Measurements from ENCODE around the gene WDR86.
A peak's percentile ranks its signal among the peaks of the same experiment; 100 is the strongest.

WDR86 gene

GRCh38 chr7:151349507-151349853 is 60.4 kb downstream of the WDR86 start:
- DNase-seq (ENCODE audit: low read depth): no peak

GRCh38 chr7:151348970-151349369 is 60.9 kb downstream of the WDR86 start:
- no peak for DNase-seq (ENCODE audit: low read depth)

GRCh38 chr7:151347200-151347599 is 62.6 kb downstream of the WDR86 start:
- DNase-seq (ENCODE audit: low read depth): no peak

GRCh38 chr7:151346470-151346769 is 63.4 kb downstream of the WDR86 start:
- no peak for DNase-seq (ENCODE audit: low read depth)

DNA sequence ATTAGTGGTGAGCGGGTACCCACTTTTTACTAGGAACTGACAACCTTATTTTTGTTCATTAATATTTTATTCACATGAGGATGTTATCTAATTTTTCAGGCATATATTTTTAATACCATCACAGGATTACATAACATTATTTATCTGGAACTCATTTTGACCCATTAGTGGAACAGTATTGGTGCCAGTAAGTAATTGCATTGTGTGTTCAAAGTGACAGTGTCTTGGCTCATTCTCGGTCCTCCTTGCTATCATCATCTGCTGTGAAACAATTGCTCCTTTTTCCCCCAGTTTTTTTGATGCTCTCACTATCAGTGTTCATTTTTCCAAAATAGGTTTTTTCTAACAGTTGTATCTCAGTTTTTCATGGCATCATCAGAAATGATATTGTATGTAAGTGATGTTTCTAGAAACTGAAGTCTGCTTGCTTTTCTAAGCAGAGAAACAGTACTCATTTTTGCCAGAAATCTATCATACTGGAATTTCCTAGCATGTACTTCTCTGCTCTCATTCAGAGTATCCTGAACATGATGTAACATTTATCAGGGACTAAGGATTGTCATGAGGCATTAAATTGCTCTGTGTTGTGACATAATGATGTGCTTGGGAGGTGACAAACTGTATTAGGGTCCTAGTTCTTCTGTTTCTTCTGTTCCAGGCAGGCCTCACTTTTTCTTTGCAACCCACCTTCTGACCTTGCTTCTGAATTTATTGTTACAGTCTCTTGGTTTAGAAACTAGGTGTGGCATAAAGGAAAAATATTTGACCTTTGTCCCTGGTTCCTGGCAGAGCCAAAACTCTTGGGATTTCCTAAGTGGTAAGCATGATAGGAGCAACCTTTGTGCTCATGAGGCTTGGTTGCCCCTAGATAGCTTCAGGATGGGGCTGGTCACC is 64.0 kb downstream of the WDR86 start:
- DNase-seq (ENCODE audit: low read depth): no peak

DNA sequence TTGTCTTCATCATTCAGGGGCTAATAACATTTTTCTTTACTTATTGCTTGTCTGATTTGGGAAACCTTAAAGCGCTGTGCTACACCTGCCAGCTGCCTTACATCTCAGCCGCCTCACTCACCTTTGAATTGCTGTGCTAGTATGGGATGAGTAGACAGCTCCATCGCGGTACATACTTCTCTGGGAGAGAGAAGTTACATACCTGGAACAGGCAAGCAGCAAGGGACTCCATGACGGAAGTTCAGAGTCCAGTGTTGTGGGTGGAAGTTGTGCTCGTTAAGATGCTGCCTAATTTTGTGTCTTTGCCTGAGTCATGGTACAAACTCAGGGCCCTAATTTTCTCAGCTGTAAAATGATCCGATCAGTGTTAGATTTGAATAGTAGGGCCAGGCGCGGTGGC is 66.3 kb downstream of the WDR86 start:
- DNase-seq (ENCODE audit: low read depth): no peak

GRCh38 chr7:151342811-151343210 is 67.0 kb downstream of the WDR86 start:
- no peak for DNase-seq (ENCODE audit: low read depth)

GRCh38 chr7:151342102-151342646 is 67.7 kb downstream of the WDR86 start:
- DNase-seq (ENCODE audit: low read depth): no peak

DNA sequence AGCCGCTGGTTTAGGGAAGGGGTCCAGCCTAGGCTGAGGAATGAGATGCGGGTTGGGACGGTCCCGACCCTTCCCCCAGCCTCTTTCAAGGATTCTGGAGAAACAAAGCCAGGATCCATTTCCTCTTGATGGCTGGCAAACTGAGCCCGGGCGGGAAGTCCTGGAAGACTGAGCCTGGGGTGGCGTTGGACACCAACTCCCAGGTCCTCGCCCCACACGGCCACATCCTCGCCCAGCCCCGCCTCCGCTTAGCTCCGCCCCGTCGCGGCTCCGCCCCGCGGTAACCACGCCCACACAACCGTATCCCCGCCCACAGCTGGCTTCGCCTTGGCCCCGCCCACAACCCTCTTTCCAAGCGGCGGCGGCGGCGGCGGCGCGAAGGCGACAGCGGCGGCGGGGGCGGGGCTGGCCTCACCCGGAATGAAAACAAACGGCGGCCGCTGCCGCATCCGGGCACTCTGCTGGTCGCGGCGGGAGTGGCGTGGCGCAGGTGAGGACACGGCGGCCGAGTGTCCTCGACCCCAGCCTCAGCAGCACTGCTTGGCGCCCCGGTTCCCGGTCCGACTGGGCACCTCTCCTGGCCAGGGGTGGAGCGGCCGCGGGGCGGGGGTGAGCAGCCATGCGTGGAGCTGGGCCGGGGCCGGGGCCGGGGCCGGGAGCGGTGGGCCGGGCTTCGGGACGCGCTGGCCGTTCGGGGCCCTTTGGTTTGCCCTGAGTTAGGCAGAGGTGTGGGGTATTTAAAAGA is 68.3 kb downstream of the WDR86 start, which contains the start of gene NUB1:
Gene NUB1 (plus strand): TSS at position 456 of the 745 bp plus-strand sequence. CDS start 3,538 bp downstream, outside the sequence.
- DNase-seq (ENCODE audit: low read depth): peak; percentile 83

DNA sequence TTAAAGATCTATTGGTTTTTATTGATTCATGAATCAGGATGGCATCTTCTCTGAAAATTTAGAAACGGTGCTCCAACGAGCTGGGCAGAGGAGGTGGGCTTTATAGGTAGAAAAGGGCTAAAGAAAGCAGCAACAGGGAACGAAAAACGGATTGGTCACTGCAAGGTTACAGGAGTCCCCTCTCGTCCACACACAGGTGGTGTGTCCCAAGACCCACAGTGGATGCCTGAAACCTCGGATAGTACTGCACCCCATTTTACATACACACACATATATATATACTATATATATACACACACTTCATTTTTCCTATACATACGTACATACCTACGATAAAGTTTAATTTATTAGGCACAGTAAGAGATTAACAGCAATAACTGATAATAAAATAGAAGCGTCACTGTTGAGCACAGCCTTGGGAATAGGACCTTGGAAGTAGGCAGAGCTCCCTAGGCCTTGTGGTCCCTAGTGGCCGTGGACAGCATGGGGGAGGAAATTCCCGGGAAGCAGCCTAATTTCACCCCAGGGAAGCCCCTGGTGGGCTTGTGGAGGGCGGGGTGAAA is 69.0 kb downstream of the WDR86 start:
- DNase-seq (ENCODE audit: low read depth): no peak

GRCh38 chr7:151339651-151340382 is 70.0 kb downstream of the WDR86 start:
- no peak for DNase-seq (ENCODE audit: low read depth)

GRCh38 chr7:151338809-151339208 is 71.0 kb downstream of the WDR86 start:
- DNase-seq (ENCODE audit: low read depth): no peak

DNA sequence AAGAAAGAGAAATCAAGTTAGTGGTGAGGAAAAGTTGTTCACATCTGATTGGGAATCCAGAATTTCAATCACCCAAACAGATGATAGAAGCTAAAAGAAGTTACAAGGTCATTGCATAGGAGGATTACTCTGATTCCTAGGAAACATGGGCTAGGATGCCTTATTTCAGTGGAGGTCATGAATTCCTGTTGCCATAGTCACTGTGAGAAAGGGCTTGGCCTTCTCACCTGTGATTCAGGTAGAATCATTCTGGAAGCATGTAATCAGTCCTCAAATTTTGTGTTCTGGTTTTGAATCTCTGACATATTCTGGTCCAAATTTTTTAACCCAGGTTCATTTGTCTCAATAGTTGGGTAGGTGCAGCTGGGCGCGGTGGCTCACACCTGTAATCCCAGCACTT is 72.5 kb downstream of the WDR86 start:
- no peak for DNase-seq (ENCODE audit: low read depth)

DNA sequence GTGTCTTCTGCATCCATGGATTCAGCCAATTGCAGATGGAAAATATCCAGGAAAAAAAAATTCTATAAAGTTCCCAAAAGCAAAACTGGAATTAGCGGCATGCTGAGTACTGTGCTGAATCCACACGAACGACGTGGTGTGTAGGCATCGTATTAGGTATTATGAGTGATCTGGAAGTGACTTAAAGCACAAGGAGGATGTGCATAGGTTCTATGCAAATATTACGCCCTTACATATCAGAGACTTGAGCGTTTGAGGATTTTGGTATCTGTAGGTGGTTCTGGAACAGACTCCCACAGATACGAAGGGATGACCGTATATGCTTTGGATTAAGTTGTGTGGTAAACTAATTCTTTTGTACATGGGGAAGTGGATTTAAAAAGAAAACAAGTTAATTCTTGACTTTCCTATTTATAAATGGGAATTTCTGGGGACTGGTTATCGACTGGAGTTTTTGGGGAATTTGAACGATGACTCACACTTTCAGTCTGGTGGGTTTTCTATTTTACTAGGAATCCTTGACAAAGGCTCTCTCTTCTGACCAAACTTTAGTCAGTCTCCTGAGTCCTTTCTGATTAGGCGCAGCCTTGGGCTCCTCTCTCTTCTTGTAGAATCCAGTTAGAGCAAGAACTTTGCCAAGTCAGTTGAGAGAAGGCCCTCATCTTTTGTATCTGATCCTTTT is 73.7 kb downstream of the WDR86 start:
- no peak for DNase-seq (ENCODE audit: low read depth)

DNA sequence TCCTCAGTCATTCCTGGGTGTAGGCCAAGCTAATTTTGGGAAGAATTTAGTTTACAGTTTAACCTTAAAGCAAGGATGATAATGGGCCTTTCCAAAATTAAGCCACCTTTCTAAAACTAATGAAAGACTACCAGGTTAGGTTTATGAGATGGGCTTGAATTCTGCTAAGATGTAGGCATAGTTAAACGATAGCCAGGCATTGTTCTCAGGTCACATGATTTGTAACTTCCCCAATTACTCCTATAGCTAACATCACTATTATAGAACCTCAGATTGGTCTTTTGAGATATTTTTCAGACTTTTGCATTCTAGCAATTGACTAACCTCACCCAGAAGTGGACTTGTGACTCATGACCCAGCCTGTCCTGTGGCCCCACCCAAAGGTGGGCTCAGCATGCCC is 75.2 kb downstream of the WDR86 start:
- no peak for DNase-seq (ENCODE audit: low read depth)

Data from T follicular helper cell (primary cell).